ENCODE results near the gene GBA2.
A peak's percentile ranks its signal among the peaks of the same experiment; 100 is the strongest.

Gene GBA2

GRCh38 chr9:35766997-35767396 is 18.0 kb upstream of the GBA2 start:
- no peak for DNase-seq (ENCODE audit: low spot score)

- DNase-seq (ENCODE audit: low spot score), result no peak
Observed at GRCh38 chr9:35763803-35764202, 14.8 kb upstream of the GBA2 start.

- DNase-seq (ENCODE audit: low spot score), result no peak
Observed at GRCh38 chr9:35763181-35763580, 14.2 kb upstream of the GBA2 start.

GRCh38 chr9:35760651-35761050 is 11.6 kb upstream of the GBA2 start:
- no peak for DNase-seq (ENCODE audit: low spot score)

GRCh38 chr9:35759795-35760194 is 10.8 kb upstream of the GBA2 start:
- no peak for DNase-seq (ENCODE audit: low spot score)

GRCh38 chr9:35758475-35759050 is 9.5 kb upstream of the GBA2 start:
- DNase-seq (ENCODE audit: low spot score), result no peak

GRCh38 chr9:35757892-35758275 is 8.9 kb upstream of the GBA2 start:
- no peak for DNase-seq (ENCODE audit: low spot score)

- no peak for DNase-seq (ENCODE audit: low spot score)
Observed at GRCh38 chr9:35757226-35757891, 8.3 kb upstream of the GBA2 start.

GRCh38 chr9:35756275-35757225 is 7.5 kb upstream of the GBA2 start:
- peak; percentile 40 for DNase-seq (ENCODE audit: low spot score)

GRCh38 chr9:35755071-35755470 is 6.0 kb upstream of the GBA2 start:
- DNase-seq (ENCODE audit: low spot score), result no peak

- DNase-seq (ENCODE audit: low spot score), result no peak
Observed at GRCh38 chr9:35754264-35754663, 5.2 kb upstream of the GBA2 start, which contains the start of gene MSMP. Gene MSMP (minus strand): TSS chr9:35754276. CDS start chr9:35754129, 147 bp downstream.

GRCh38 chr9:35753466-35753865 is 4.4 kb upstream of the GBA2 start:
- DNase-seq (ENCODE audit: low spot score), result no peak

- DNase-seq (ENCODE audit: low spot score), result no peak
Observed at GRCh38 chr9:35750256-35750531, 1.2 kb upstream of the GBA2 start.

- DNase-seq (ENCODE audit: low spot score), result no peak
Observed at GRCh38 chr9:35749515-35750255, 657 bp upstream of the GBA2 start.

- no peak for DNase-seq (ENCODE audit: low spot score)
Observed at GRCh38 chr9:35748242-35748857, 678 bp downstream of the GBA2 start.

GRCh38 chr9:35746583-35746982 is 2.4 kb downstream of the GBA2 start:
- DNase-seq (ENCODE audit: low spot score), result no peak

GRCh38 chr9:35745569-35745968 is 3.5 kb downstream of the GBA2 start:
- DNase-seq (ENCODE audit: low spot score), result no peak

GRCh38 chr9:35743880-35744518 is 5.0 kb downstream of the GBA2 start:
- no peak for DNase-seq (ENCODE audit: low spot score)

- DNase-seq (ENCODE audit: low spot score), result no peak
Observed at GRCh38 chr9:35743452-35743851, 5.6 kb downstream of the GBA2 start.

GRCh38 chr9:35741740-35742139 is 7.3 kb downstream of the GBA2 start:
- DNase-seq (ENCODE audit: low spot score), result no peak

- DNase-seq (ENCODE audit: low spot score), result no peak
Observed at GRCh38 chr9:35740243-35740642, 8.8 kb downstream of the GBA2 start.

- DNase-seq (ENCODE audit: low spot score), result no peak
Observed at GRCh38 chr9:35738924-35739323, 10.1 kb downstream of the GBA2 start.
